UCSD-AML1 (cell line): ENCODE measurements around the gene GLI3.

ENCODE experiments used
- DNase-seq: peaks from one replicate; lab custom pipeline; 2025; ENCODE audit not compliant: unreplicated experiment; lab: John Stamatoyannopoulos, UW

Gene GLI3

GRCh38 chr7:42085531-42085930 lies 151.5 kb downstream of the GLI3 start:
- no peak for DNase-seq

- no peak for DNase-seq
Measured at GRCh38 chr7:42084263-42084662, 152.7 kb downstream of the GLI3 start.

GRCh38 chr7:42083284-42083683 lies 153.7 kb downstream of the GLI3 start:
- no peak for DNase-seq

- DNase-seq: no peak
Measured at GRCh38 chr7:42082144-42082543, 154.9 kb downstream of the GLI3 start.

- DNase-seq: no peak
Measured at GRCh38 chr7:42081671-42082070, 155.3 kb downstream of the GLI3 start.

- DNase-seq: no peak
Measured at GRCh38 chr7:42080841-42081586, 156.0 kb downstream of the GLI3 start.

- DNase-seq: no peak
Measured at GRCh38 chr7:42077271-42078135, 159.5 kb downstream of the GLI3 start.

GRCh38 chr7:42076870-42077269 lies 160.1 kb downstream of the GLI3 start:
- DNase-seq: no peak

- DNase-seq: no peak
Measured at GRCh38 chr7:42075418-42075817, 161.6 kb downstream of the GLI3 start.

GRCh38 chr7:42074076-42074475 lies 162.9 kb downstream of the GLI3 start:
- DNase-seq: no peak

- DNase-seq: no peak
Measured at GRCh38 chr7:42071372-42072261, 165.4 kb downstream of the GLI3 start.

- no peak for DNase-seq
Measured at GRCh38 chr7:42070068-42070467, 166.9 kb downstream of the GLI3 start.

- DNase-seq: no peak
Measured at GRCh38 chr7:42069590-42069989, 167.4 kb downstream of the GLI3 start.

- no peak for DNase-seq
Measured at GRCh38 chr7:42068554-42069280, 168.3 kb downstream of the GLI3 start.

- no peak for DNase-seq
Measured at GRCh38 chr7:42065942-42066341, 171.1 kb downstream of the GLI3 start.

- no peak for DNase-seq
Measured at GRCh38 chr7:42065015-42065414, 172.0 kb downstream of the GLI3 start.

GRCh38 chr7:42064534-42064933 lies 172.5 kb downstream of the GLI3 start:
- DNase-seq: no peak

- no peak for DNase-seq
Measured at GRCh38 chr7:42059275-42059674, 177.7 kb downstream of the GLI3 start.

GRCh38 chr7:42057331-42057730 lies 179.7 kb downstream of the GLI3 start:
- no peak for DNase-seq

GRCh38 chr7:42055171-42055570 lies 181.8 kb downstream of the GLI3 start:
- no peak for DNase-seq

GRCh38 chr7:42053834-42054233 lies 183.2 kb downstream of the GLI3 start:
- DNase-seq: no peak
